ENCODE data around the gene NOSIP. TPM values are rescaled to one million over a fixed set of nuclear protein-coding genes. Genes with fewer than 3 reads are reported as not detected.

Gene NOSIP
- total RNA-seq, 6 experiments from 2014 or later, result 16.2 to 31.9 (median 23.2) TPM

DNA sequence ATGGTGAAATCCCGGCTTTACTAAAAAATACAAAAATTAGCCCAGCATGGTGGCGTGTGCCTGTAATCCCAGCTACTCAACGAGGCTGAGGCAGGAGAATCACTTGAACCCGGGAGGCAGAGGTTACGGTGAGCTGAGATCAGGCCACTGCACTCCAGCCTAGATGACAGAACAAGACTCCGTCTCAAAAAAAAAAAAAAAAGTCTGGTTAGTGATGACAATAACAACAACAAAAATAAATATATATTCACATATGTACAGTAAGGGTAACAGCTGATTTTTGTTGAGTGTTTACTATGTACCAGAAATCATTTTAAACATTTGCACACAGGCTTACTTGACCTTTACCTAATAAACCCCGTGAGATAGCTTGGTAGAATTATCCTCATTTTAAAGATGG, 36.6 kb upstream of the NOSIP start:
- no peak for TF ChIP-seq POLR2A (IDR thresholded peaks at IDR 0.05)
- TF ChIP-seq, protein P1, sequence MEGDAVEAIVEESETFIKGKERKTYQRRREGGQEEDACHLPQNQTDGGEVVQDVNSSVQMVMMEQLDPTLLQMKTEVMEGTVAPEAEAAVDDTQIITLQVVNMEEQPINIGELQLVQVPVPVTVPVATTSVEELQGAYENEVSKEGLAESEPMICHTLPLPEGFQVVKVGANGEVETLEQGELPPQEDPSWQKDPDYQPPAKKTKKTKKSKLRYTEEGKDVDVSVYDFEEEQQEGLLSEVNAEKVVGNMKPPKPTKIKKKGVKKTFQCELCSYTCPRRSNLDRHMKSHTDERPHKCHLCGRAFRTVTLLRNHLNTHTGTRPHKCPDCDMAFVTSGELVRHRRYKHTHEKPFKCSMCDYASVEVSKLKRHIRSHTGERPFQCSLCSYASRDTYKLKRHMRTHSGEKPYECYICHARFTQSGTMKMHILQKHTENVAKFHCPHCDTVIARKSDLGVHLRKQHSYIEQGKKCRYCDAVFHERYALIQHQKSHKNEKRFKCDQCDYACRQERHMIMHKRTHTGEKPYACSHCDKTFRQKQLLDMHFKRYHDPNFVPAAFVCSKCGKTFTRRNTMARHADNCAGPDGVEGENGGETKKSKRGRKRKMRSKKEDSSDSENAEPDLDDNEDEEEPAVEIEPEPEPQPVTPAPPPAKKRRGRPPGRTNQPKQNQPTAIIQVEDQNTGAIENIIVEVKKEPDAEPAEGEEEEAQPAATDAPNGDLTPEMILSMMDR (IDR thresholded peaks at IDR 0.05), result no peak
- Histone ChIP-seq H3K27ac (no peak overlapping the region), H3K9me3 (no peaks in the 10 kb centered on the region), H3K27me3 (no peaks in the 10 kb centered on the region), H3K36me3 (peaks cover 0 to 32% (median 11%) of the 10 kb centered on the region in 4 donors), H3K4me3 (no peak overlapping the region), H3K4me1 (no peaks in the 10 kb centered on the region)
- WGBS (ENCODE audit: insufficient coverage, low coverage, low lambda C conversion rate, missing lambda C conversion rate), result 73% methylated on average over 5 of the region's 7 CpGs
- intact Hi-C loops (cut with DNase I), result no loop called here
- ATAC-seq (no peak), DNase-seq (no peak)

DNA sequence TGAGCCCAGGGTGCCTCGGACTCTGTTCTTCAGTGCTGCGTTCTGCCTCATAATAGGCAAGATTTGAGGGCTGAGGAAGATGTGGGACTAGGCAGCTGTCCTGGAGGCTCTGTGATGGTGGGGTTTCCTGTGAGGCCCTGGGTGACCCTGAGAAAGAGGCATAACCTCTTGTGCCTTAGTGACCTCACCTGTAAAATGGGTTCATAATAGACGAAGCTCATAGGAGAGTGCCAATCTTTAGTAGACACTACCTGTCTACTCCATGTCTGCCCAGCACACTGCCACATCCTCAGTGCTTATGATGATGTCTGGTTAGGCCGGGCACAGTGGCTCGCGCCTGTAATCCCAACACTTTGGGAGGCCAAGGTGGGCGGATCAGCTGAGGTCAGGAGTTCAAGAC, 36.2 kb upstream of the NOSIP start:
- intact Hi-C loops (cut with DNase I), result no loop called here
- DNase-seq (no peak), ATAC-seq (no peak)
- Histone ChIP-seq H3K9me3 (no peaks in the 10 kb centered on the region), H3K36me3 (peaks cover 0 to 30% (median 11%) of the 10 kb centered on the region in 4 donors), H3K27ac (no peak overlapping the region), H3K27me3 (no peaks in the 10 kb centered on the region), H3K4me1 (no peaks in the 10 kb centered on the region), H3K4me3 (no peak overlapping the region)
- TF ChIP-seq, protein P1 (IDR thresholded peaks at IDR 0.05), result no peak
- TF ChIP-seq POLR2A (IDR thresholded peaks at IDR 0.05), result no peak
- 100% methylated on average over 4 of the region's 7 CpGs for WGBS (ENCODE audit: insufficient coverage, low coverage, low lambda C conversion rate, missing lambda C conversion rate)

DNA sequence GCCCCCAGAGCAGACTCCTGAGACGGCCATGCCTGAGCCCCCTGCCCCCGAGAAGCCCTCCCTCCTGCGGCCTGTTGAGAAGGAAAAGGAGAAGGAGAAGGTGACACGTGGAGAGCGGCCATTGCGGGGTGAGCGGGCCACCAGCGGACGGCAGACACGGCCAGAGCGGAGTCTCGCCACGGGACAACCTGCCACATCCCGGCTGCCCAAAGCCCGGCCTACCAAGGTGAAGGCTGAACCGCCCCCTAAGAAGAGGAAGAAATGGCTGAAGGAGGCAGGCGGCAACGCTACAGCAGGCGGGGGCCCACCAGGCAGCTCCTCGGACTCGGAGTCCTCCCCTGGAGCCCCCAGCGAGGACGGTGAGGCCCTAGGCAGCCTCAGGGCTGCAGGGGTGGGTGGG, 35.5 kb upstream of the NOSIP start:
- WGBS (ENCODE audit: insufficient coverage, low coverage, low lambda C conversion rate, missing lambda C conversion rate), result 96% methylated on average over 4 of the region's 23 CpGs
- H3K4me1 ChIP-seq, result no peaks in the 10 kb centered on the region
- peaks cover 0 to 28% (median 11%) of the 10 kb centered on the region in 4 donors for H3K36me3 ChIP-seq
- ATAC-seq (no peak), DNase-seq (no peak)
- no peak overlapping the region for H3K27ac ChIP-seq
- TF ChIP-seq, protein P1 (IDR thresholded peaks at IDR 0.05), result no peak
- no peak for TF ChIP-seq POLR2A (IDR thresholded peaks at IDR 0.05)
- no peaks in the 10 kb centered on the region for H3K27me3 ChIP-seq
- intact Hi-C loops (cut with DNase I), result no loop called here
- H3K4me3 ChIP-seq, result no peak overlapping the region
- H3K9me3 ChIP-seq, result no peaks in the 10 kb centered on the region

DNA sequence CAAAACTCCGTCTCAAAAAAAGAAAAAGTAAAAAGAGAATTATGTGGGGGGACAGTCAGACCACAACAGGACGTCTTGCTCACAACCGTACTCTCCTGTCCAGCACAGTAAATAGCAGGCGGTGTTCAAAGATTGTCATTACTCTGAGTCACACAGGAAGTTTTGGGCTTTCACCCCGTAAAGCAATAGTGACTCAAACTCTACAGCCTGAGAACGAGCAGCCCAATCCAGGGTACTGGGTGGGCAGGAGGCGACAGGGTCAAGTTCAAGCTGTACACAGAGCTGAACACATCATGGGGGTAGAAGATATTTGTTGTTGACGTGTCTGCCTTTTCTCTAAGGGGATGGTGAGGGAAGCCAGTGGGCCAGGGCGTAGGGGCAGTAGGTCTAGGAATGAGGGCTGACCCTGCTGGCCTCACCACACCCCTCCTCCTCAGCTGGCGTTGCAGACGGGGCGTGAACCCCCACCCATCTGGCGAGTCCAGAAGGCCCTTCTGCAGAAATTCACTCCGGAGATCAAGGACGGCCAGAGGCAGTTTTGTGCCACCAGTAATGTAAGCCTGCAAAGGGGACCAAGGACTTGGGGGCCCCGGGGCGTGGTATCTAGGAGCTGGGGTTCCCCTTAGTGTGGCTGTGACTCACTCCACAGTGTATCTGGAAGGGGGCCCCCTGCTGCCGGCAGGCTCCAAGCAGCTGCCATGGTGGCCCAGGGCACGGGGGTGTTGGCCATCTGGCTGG, 33.9 kb upstream of the NOSIP start:
- H3K4me1 ChIP-seq, result no peaks in the 10 kb centered on the region
- H3K36me3 ChIP-seq, result peaks cover 0 to 28% (median 12%) of the 10 kb centered on the region in 4 donors
- no peak overlapping the region for H3K4me3 ChIP-seq
- ATAC-seq (no peak), DNase-seq (no peak)
- H3K9me3 ChIP-seq, result no peaks in the 10 kb centered on the region
- intact Hi-C loops (cut with DNase I), result no loop called here
- TF ChIP-seq, protein P1 (IDR thresholded peaks at IDR 0.05), result no peak
- TF ChIP-seq POLR2A (IDR thresholded peaks at IDR 0.05), result no peak
- H3K27me3 ChIP-seq, result no peaks in the 10 kb centered on the region
- H3K27ac ChIP-seq, result no peak overlapping the region
- 68% methylated on average over 12 of the region's 19 CpGs for WGBS (ENCODE audit: insufficient coverage, low coverage, low lambda C conversion rate, missing lambda C conversion rate)

Measured in right lobe of liver (tissue), 6 donors.